GM12891 (cell line): ENCODE results near the gene SPRR2D.

Source experiments
- POLR2A ChIP-seq: IDR thresholded peaks from 2 replicates; pipeline ENCODE4 v1.6.1; 2011; ENCODE audit warnings: low read depth, low read length, control low read depth
- POLR2AphosphoS5 ChIP-seq: IDR thresholded peaks from 2 replicates; pipeline ENCODE4 v1.6.1; 2011; ENCODE audit warnings: low read depth, low read length, control low read depth
- TAF1 ChIP-seq: IDR thresholded peaks from 2 replicates; pipeline ENCODE4 v1.6.1; 2011; ENCODE audit warnings: low read depth, low read length, control low read depth

GRCh38 chr1:153081736-153082135, 40.8 kb upstream of the SPRR2D start:
- TF ChIP-seq POLR2AphosphoS5, result no peak
- no peak for TF ChIP-seq POLR2A
- TF ChIP-seq TAF1, result no peak
